ENCODE data around the gene CAPNS1.

DNA sequence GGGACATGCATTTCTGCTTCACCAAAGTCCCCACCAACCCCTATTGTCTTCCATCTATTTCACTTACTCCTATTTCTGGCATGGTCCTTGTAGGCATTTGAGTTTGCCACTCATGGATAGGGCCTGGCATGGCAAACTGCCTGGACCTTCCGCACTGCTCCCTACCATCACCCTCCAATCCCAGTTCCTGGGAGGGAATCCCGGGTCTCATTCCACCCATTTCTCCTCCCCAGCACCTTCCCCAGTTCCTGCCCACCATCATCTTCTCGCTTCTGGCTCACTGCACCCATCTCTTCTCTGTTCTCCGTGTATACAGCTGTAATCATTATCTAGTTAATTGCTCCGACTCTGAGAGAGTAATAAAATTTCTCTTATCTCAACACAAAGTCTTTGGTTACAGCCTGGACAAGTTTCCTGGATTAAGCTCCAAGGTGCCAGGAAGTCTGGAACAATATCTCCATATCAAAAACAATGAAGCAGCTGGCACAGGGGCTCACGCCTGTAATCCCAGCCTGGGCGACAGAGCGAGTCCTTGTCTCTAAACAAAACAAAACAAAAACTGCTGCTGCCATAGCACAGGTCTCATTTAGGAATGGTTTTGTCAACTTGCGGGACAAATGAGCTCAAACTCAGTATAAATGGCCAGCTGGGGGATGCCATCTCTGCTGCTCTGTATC is 29.4 kb downstream of the CAPNS1 start:
- TF ChIP-seq, protein P1, sequence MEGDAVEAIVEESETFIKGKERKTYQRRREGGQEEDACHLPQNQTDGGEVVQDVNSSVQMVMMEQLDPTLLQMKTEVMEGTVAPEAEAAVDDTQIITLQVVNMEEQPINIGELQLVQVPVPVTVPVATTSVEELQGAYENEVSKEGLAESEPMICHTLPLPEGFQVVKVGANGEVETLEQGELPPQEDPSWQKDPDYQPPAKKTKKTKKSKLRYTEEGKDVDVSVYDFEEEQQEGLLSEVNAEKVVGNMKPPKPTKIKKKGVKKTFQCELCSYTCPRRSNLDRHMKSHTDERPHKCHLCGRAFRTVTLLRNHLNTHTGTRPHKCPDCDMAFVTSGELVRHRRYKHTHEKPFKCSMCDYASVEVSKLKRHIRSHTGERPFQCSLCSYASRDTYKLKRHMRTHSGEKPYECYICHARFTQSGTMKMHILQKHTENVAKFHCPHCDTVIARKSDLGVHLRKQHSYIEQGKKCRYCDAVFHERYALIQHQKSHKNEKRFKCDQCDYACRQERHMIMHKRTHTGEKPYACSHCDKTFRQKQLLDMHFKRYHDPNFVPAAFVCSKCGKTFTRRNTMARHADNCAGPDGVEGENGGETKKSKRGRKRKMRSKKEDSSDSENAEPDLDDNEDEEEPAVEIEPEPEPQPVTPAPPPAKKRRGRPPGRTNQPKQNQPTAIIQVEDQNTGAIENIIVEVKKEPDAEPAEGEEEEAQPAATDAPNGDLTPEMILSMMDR (IDR thresholded peaks at IDR 0.05), result no peak
- TF ChIP-seq CHD2 (IDR thresholded peaks at IDR 0.05; ENCODE audit: low read length, partially characterized antibody) (no peak), POLR2AphosphoS2 (conservative IDR thresholded peaks at IDR 0.05; ENCODE audit: low read length) (no peak), NFE2L2 (conservative IDR thresholded peaks at IDR 0.05; ENCODE audit: low read length) (no peak), POLR2A (IDR thresholded peaks at IDR 0.05; ENCODE audit: low read length) (no peak), ZNF302 (CRISPR knock-in tag; IDR thresholded peaks at IDR 0.05) (no peak), BHLHE40 (IDR thresholded peaks at IDR 0.05; ENCODE audit: low read depth, low read length) (no peak), RAD21 (conservative IDR thresholded peaks at IDR 0.05 in 1 of 2, IDR thresholded peaks at IDR 0.05 in 1 of 2) (no peak), CHD4 (IDR thresholded peaks at IDR 0.05; ENCODE audit: borderline replicate concordance) (no peak)

Measured in A549 (cell line).